Raji (cell line): Measurements from ENCODE around the gene CTDSP2.

Experiments used
- POLR2A ChIP-seq: IDR thresholded peaks from 2 replicates; pipeline ENCODE4 v1.6.1; 2011; ENCODE audit warnings: low read depth, low read length, control low read depth; ENCODE audit not compliant: insufficient read depth

Gene CTDSP2

GRCh38 chr12:57865084-57865751, 18.7 kb upstream of the CTDSP2 start:
- no peak for TF ChIP-seq POLR2A

GRCh38 chr12:57864442-57865083, 18.0 kb upstream of the CTDSP2 start:
- TF ChIP-seq POLR2A = no peak

- no peak for TF ChIP-seq POLR2A
Measured at GRCh38 chr12:57863676-57864075, 17.1 kb upstream of the CTDSP2 start.

- TF ChIP-seq POLR2A = no peak
Measured at GRCh38 chr12:57861967-57862366, 15.4 kb upstream of the CTDSP2 start.

DNA sequence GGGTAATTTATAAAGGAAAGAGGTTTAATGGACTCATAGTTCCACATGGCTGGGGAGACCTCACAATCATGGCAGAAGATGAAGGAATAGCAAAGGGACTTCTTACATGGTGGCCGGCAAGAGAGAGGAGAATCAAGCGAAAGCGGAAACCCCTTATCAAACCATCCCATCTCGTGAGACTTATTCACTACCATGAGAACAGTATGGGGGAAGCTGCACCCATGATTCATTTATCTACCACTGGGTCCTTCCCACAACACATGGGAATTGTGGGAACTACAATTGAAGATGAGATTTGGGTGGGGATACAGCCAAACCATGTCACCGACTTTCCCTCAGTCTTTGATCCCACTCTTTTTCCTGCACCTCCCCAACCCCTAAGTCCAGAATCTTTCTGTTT, 12.6 kb upstream of the CTDSP2 start:
- TF ChIP-seq POLR2A = no peak

DNA sequence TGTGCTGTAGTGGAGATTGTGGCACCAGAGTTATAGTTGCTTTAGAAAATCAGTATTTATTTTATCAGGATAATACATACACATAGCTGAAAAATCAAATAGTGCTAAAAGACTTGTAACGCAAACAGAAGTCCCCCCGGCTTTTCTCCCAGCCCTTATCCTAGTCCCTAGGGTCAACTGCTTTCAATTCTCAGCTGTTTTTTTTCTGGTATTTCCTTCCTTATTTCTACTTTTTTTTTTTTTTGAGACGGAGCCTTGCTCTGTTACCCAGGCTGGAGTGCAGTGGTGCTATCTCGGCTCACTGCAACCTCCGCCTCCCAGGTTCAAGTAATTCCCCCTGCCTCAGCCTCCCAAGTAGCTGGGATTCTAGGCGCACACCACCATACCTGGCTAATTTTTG, 8.4 kb upstream of the CTDSP2 start:
- TF ChIP-seq POLR2A = no peak

DNA sequence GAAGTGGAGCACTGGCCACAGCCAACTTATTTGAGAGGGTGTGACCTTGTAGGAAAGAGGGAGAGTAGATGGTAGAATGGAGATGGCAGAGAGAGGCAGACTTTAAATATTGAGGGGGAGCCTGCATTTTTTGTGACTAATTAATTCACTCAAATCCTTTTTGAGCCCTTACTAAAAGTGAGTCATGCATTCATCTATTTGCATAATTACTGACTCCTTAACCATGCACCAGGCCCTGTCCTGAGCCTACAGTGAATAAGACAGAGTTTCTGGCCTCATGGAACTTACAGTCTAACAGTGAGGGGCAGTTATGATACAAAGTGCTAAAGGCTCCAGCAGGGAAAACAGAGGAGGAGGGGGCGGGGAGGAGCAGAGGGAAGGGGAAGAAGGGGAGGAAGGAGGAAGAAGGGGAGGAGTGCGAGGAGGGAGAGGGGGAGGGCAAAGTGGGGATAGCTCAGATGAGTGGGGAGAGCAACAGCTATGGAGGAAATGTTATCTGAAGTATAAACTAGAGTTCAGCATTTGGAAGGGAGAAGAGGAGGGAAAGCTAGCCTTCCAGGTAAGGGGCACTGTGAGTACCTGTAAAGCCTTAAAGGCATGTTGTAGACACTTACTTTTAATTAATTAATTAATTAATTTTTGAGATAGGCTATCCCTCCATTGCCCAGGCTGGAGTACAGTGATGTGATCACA, 7.5 kb upstream of the CTDSP2 start:
- TF ChIP-seq POLR2A = no peak

- TF ChIP-seq POLR2A = no peak
Measured at GRCh38 chr12:57852620-57853500, 6.3 kb upstream of the CTDSP2 start.

DNA sequence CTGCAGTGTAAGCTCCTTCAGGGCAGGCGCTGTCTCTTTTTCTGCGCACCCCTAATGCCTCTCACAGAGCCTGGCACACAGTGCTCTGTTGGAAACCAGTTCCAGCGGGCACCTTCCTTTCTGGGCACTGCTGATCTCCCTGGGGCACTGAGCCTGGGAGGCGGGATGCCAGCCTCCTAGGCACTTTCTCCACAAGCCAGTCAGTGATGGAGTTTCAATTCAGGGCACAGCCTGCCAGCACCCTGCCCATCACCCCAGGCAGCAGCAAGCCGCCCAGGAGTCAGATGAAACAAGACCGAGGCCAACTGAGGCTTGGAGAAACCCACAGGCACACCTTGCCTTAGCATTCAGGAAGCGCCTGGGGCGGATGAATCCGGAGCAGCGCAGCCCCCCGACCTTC, 5.7 kb upstream of the CTDSP2 start:
- TF ChIP-seq POLR2A = no peak

GRCh38 chr12:57851552-57851951, 5.0 kb upstream of the CTDSP2 start:
- TF ChIP-seq POLR2A = no peak

DNA sequence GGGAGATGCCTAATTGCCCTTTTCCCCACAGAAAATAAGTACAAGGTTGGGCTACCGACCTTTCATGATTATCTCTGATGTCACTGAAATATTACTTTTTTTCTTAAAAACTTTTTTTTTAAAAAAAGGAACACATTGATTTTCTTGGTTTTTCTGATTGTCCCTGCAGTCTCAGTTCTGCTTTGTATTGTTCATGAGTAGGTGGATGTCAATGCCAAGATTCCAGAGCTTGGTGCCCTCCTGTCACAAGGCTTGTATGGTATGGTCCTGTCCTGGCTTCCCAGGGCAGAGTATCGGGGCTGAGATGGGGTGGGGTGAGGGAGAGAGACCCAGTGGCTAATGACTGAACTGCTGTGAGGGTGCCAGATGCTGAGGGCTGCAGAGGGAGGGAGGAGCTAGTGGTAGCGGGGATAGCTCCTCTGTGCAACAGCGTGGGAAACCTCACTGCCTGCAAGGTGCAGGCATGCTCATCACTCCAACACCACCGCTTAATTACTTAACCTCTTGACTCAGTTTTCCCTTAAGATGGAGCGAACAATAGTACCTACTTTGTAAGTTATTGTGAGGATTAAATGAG, 4.4 kb upstream of the CTDSP2 start:
- 0 out of 2 replicates have a peak, but pooled peaks have one; percentile 19 for TF ChIP-seq POLR2A

DNA sequence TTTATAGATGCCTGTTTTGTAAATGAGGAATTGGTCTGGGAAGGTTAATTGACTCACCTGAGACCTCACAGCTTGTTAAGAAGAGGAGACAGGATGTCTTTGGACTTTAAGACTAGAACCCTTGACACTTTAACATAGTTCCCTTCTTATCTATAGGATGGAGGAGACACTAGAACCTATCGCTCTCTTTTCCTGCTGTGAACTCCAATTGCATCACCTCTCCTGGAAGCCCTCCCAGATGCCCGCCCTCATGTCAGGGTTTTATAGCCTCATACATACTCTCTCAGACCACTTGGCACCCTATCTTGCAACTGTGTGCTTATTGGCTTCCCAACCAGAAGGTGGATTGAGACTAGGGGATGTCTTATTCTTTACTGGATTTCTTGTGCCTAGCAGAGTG, 2.5 kb upstream of the CTDSP2 start:
- no peak for TF ChIP-seq POLR2A

DNA sequence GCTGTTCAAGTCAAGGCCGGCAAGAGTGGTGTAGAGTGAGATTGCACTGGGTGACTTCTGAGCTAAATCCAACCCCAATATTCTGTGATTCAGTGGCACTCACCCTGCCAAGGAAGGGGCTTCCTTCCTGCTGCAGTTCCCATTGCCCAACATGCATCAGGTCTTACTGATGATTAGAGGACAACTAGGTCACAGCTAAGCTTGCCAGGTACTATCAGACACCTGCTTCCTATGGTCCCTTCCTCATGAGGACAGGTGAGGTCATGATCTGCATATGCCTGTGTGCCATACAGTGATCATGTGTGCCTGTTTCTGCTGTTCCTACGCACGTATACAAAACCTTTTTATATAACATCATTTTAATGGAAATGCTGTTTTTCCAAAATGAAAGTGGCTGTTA, 1.7 kb upstream of the CTDSP2 start:
- TF ChIP-seq POLR2A = no peak

- peak; percentile 19; the same call in 1 of the 2 replicates for TF ChIP-seq POLR2A
Measured at GRCh38 chr12:57846285-57846576, 298 bp downstream of the CTDSP2 start.
